ENCODE results near the gene CYB561.

CYB561 gene

DNA sequence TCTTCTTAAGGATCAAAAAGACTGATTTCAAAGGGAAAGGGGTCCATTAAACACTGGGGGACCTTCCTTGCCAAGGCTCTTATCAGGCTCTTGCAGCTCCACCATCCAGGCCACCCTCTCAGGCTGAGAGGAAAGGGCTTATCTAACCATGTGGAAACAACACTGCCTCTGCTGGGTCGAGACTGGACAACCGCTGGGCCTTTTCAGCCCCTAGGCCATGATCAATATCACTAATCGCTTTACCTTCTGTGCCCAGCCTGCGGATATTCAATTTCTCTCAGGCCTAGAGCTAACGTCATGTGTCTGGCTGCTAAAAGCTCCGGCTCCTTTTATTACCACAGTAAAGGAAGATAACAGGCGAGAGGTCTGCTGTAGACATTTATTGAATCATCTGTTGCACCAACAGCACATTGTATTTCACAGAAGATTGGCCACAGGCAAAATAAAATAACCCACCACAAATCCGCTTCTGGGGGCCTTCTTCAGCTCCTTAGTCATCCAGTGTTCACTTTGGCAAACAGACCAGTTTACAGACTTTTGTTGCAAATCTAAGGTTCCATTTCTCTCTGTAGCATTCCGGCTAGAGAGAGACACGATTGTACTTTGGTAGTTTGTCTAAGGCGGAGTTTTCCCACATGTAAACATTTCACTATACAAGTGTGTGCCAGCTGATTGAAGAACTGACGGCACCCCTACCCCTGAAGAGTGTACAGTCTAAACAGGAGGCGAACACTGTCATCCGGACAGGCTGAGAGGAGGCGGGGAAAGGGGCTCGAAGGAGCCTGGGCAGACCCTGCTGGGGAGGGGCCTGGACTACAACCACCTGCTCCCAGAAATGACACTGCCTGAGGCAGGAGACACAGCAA, 13.9 kb downstream of the CYB561 start:
- Histone ChIP-seq H3K36me3 (ENCODE audit: insufficient read depth, low read length) (no peaks in the 10 kb centered on the region), H3K79me2 (ENCODE audit: control insufficient read depth, insufficient read depth, low read length, unreplicated experiment) (peaks cover 11% of the 10 kb centered on the region), H3K27me3 (ENCODE audit: insufficient read depth, low read length) (no peaks in the 10 kb centered on the region), H3K4me3 (ENCODE audit: low read depth, low read length) (peak overlapping the region; percentile 16; the same call in 1 of the 2 replicates), H2AFZ (ENCODE audit: low read length, unreplicated experiment) (no peak overlapping the region), H3K4me1 (ENCODE audit: control insufficient read depth, insufficient read depth, low read length, unreplicated experiment) (peaks cover 46% of the 10 kb centered on the region), H3K27ac (ENCODE audit: low read depth, low read length) (peak overlapping the region; percentile 89)

DNA sequence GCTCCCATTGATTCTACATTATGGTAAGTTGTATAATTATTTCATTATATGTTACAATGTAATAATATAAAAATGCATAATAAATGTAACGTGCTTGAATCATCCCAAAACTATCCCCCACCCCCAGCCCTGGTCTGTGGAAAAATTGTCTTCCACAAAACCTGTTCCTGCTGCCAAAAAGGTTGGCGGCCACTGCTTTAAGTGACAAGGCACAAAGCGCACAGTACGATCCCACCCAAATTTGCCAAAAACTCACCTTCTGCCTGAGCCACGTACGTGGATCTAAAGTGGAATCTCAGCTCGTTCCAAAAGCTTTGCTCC, 14.5 kb downstream of the CYB561 start:
- Histone ChIP-seq H3K36me3 (ENCODE audit: insufficient read depth, low read length) (no peaks in the 10 kb centered on the region), H3K4me3 (ENCODE audit: low read depth, low read length) (no peak overlapping the region), H3K79me2 (ENCODE audit: control insufficient read depth, insufficient read depth, low read length, unreplicated experiment) (peaks cover 11% of the 10 kb centered on the region), H2AFZ (ENCODE audit: low read length, unreplicated experiment) (no peak overlapping the region), H3K4me1 (ENCODE audit: control insufficient read depth, insufficient read depth, low read length, unreplicated experiment) (peaks cover 46% of the 10 kb centered on the region), H3K27ac (ENCODE audit: low read depth, low read length) (peak overlapping the region; percentile 89), H3K27me3 (ENCODE audit: insufficient read depth, low read length) (no peaks in the 10 kb centered on the region)

DNA sequence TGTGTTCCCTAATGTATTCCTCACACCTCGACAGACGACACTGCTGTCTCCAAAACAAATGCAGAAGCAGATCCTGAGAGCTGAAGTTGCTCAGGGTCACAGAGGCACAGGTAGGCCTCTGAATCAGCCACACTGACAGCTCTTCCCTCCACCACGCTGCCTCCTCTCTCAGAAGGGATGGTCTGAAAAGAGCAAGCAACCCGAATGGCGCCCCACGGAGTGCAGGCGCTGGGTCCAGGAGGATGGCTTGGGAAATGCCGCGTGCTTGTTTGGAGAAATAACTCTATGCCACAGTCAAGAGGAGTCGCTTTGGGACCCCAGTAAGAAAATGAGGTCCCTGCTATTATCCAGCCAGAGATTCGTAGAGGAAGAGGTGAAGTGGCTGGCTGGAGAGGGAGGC, 15.9 kb downstream of the CYB561 start:
- Histone ChIP-seq H2AFZ (ENCODE audit: low read length, unreplicated experiment) (no peak overlapping the region), H3K4me3 (ENCODE audit: low read depth, low read length) (no peak overlapping the region), H3K4me1 (ENCODE audit: control insufficient read depth, insufficient read depth, low read length, unreplicated experiment) (peaks cover 33% of the 10 kb centered on the region), H3K79me2 (ENCODE audit: control insufficient read depth, insufficient read depth, low read length, unreplicated experiment) (peaks cover 11% of the 10 kb centered on the region), H3K36me3 (ENCODE audit: insufficient read depth, low read length) (no peaks in the 10 kb centered on the region), H3K27me3 (ENCODE audit: insufficient read depth, low read length) (no peaks in the 10 kb centered on the region), H3K27ac (ENCODE audit: low read depth, low read length) (no peak overlapping the region)

DNA sequence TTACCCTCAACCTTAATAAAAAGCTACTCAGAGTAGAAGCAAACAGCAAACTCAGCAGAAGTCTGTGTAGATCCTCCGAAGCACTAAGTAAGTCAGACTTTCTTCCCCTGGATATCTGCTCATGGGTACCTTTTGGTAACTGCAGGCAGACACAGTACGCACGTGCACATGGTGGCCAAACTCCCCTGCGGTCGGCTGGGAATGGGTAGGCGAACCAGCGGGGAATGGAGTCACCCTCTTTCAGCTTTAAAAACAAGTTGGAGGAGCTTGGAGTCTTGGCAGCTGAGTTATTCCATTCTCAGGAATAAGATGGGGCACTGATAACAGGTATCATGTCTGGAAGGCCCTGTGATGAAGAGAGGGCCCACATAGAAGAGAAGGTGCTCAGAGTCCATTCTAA, 16.3 kb downstream of the CYB561 start:
- Histone ChIP-seq H3K36me3 (ENCODE audit: insufficient read depth, low read length) (no peaks in the 10 kb centered on the region), H3K79me2 (ENCODE audit: control insufficient read depth, insufficient read depth, low read length, unreplicated experiment) (peaks cover 10% of the 10 kb centered on the region), H3K4me3 (ENCODE audit: low read depth, low read length) (no peak overlapping the region), H3K4me1 (ENCODE audit: control insufficient read depth, insufficient read depth, low read length, unreplicated experiment) (peaks cover 33% of the 10 kb centered on the region), H3K27ac (ENCODE audit: low read depth, low read length) (no peak overlapping the region), H3K27me3 (ENCODE audit: insufficient read depth, low read length) (no peaks in the 10 kb centered on the region), H2AFZ (ENCODE audit: low read length, unreplicated experiment) (no peak overlapping the region)

DNA sequence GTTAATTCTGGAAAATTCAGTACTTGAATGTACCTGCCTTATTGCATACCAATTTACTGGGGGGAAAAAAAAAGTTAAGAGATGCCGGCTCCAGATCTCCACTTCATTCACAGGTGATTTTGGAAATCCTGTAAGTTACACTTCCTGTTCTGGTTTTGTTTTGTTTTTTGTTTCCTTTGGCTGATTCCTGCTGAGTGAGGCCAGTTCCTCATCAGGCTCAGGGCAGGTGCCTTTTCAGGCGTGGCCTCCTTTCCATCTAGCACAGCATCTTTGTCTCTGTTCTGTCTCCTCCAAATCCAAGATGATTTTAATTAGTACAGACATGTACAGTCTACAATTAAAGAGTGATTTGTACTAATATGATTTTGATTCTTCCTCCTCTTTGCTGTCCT, 19.2 kb downstream of the CYB561 start:
- Histone ChIP-seq H3K4me3 (ENCODE audit: low read depth, low read length) (no peak overlapping the region), H3K27me3 (ENCODE audit: insufficient read depth, low read length) (no peaks in the 10 kb centered on the region), H2AFZ (ENCODE audit: low read length, unreplicated experiment) (no peak overlapping the region), H3K27ac (ENCODE audit: low read depth, low read length) (no peak overlapping the region), H3K4me1 (ENCODE audit: control insufficient read depth, insufficient read depth, low read length, unreplicated experiment) (peaks cover 7% of the 10 kb centered on the region), H3K36me3 (ENCODE audit: insufficient read depth, low read length) (peaks cover 5% of the 10 kb centered on the region; the same call in 1 of the 2 replicates), H3K79me2 (ENCODE audit: control insufficient read depth, insufficient read depth, low read length, unreplicated experiment) (peaks cover 2% of the 10 kb centered on the region)

DNA sequence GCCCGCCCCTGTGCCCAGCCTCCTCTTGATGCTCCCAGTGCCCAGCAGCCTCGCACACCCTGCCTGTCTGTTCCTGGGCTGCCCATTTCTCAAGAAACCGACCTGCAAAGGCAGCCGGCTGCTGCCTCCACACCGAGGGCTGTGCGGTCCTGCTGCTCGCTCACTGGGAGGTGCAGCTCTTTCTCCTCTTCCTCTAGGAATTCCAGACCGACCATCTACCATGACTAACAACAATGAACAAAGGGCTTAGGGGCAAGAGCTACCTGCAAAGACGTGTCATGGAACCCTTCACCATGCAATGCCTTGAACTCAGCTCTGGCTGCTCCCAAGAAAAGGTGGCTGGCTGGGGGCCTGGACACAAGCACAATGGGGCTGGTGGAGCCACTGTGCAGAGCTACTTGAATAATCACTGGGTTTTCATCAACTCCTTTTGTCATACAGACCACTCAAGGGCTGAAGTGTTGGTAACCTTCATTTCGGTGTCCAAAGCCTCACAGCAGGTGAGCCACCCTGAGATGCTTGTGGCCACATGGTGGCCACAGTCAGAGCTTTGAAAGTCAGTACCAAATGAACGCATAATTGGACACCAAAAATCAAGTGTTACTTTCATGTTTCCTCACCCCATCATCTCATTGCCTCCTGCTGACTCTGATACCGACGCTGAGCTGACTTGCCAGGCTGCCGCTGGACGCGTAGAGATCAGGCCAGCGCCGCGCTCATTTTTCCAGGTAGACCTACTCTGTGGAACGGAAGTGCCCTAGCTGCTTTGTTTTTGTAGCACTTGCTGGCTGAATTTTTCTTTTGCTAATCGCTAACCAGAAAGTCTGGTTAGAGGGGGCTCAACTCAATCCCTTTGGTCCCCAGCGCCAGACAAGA, 19.8 kb downstream of the CYB561 start:
- H3K4me1 ChIP-seq (ENCODE audit: control insufficient read depth, insufficient read depth, low read length, unreplicated experiment) = peaks cover 4% of the 10 kb centered on the region
- H3K27me3 ChIP-seq (ENCODE audit: insufficient read depth, low read length) = no peaks in the 10 kb centered on the region
- no peak overlapping the region for H3K4me3 ChIP-seq (ENCODE audit: low read depth, low read length)
- H3K27ac ChIP-seq (ENCODE audit: low read depth, low read length) = no peak overlapping the region
- no peaks in the 10 kb centered on the region for H3K79me2 ChIP-seq (ENCODE audit: control insufficient read depth, insufficient read depth, low read length, unreplicated experiment)
- no peak overlapping the region for H2AFZ ChIP-seq (ENCODE audit: low read length, unreplicated experiment)
- peaks cover 7% of the 10 kb centered on the region; the same call in 1 of the 2 replicates for H3K36me3 ChIP-seq (ENCODE audit: insufficient read depth, low read length)

DNA sequence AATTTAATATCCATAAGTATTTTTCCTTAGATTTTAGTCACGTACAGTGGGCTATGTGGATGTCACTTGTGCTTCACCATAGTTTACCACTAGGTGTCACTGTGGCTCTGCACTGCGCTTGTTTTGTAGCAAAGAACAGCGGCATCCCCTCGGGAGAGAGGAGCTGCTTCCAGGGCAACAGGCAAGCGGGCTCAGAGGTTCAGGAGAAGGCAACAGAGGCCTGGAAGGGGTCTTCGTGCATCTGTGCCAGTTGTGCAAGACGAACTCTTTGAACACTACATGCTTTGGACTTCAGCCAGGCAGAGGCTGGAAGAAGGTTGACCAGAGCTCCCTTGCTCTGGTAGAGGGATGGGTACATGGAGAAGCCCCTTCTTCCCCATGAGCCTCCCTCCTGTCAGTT, 20.6 kb downstream of the CYB561 start:
- H3K4me3 ChIP-seq (ENCODE audit: low read depth, low read length) = no peak overlapping the region
- no peak overlapping the region for H3K27ac ChIP-seq (ENCODE audit: low read depth, low read length)
- no peak overlapping the region for H2AFZ ChIP-seq (ENCODE audit: low read length, unreplicated experiment)
- H3K27me3 ChIP-seq (ENCODE audit: insufficient read depth, low read length) = no peaks in the 10 kb centered on the region
- H3K4me1 ChIP-seq (ENCODE audit: control insufficient read depth, insufficient read depth, low read length, unreplicated experiment) = peaks cover 4% of the 10 kb centered on the region
- H3K36me3 ChIP-seq (ENCODE audit: insufficient read depth, low read length) = peaks cover 7% of the 10 kb centered on the region; the same call in 1 of the 2 replicates
- H3K79me2 ChIP-seq (ENCODE audit: control insufficient read depth, insufficient read depth, low read length, unreplicated experiment) = no peaks in the 10 kb centered on the region

DNA sequence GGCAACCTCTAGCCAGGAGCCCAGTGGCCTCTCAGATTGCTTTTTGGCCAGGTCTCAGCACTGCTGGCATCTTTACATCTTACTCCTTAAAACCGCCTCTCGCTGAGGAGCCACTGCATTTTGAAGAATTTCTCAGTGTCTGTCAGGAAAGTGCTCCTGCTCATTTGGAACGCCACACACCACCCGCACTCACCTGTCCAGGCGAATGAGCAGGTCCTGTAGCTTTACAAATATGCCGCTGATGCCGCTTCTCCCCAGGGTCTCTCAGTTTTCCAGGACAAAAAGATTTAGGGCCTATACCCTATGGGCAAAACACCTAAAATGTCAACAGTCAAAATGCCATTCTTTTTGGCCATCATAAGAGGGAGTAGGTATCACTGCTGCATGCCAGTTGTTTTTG, 22.1 kb downstream of the CYB561 start:
- peaks cover 7% of the 10 kb centered on the region; the same call in 1 of the 2 replicates for H3K36me3 ChIP-seq (ENCODE audit: insufficient read depth, low read length)
- no peak overlapping the region for H3K4me3 ChIP-seq (ENCODE audit: low read depth, low read length)
- no peak overlapping the region for H3K27ac ChIP-seq (ENCODE audit: low read depth, low read length)
- no peaks in the 10 kb centered on the region for H3K79me2 ChIP-seq (ENCODE audit: control insufficient read depth, insufficient read depth, low read length, unreplicated experiment)
- no peaks in the 10 kb centered on the region for H3K27me3 ChIP-seq (ENCODE audit: insufficient read depth, low read length)
- no peak overlapping the region for H2AFZ ChIP-seq (ENCODE audit: low read length, unreplicated experiment)
- H3K4me1 ChIP-seq (ENCODE audit: control insufficient read depth, insufficient read depth, low read length, unreplicated experiment) = peaks cover 4% of the 10 kb centered on the region

DNA sequence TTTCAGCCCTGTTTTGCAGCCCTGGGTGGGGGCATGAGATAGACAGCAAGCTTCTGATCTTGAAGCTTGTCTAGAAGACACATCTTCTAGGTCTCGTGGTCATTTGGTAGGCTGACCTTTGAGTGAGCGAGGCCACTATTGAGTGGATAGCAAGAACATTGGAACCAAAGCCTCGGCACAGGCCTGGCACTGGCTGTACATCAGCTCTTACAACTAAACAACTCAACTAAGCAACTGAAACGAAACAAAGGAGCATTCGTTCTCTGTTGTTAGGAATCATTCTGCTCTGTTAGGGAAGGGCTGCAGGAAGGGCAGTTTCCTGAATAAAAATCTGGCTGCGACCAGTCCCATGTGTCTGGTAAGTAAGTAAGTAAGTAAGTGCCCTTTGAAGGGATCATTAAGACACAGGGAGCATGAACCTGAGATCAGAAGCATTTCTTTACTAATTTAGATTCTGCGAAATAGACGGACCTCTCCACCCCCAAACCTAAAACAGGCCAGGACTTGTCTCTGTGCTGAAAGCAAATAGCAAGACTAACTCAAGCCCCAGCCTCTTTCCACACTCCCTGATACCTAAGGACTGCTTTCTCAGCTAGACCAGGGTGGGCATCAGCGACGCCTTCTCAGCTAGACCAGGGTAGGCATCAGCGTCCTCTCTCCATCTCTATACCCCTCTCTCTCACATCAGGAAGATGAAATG, 22.7 kb downstream of the CYB561 start:
- Histone ChIP-seq H3K27ac (ENCODE audit: low read depth, low read length) (no peak overlapping the region), H3K36me3 (ENCODE audit: insufficient read depth, low read length) (peaks cover 7% of the 10 kb centered on the region; the same call in 1 of the 2 replicates), H2AFZ (ENCODE audit: low read length, unreplicated experiment) (no peak overlapping the region), H3K27me3 (ENCODE audit: insufficient read depth, low read length) (no peaks in the 10 kb centered on the region), H3K4me1 (ENCODE audit: control insufficient read depth, insufficient read depth, low read length, unreplicated experiment) (peaks cover 4% of the 10 kb centered on the region), H3K79me2 (ENCODE audit: control insufficient read depth, insufficient read depth, low read length, unreplicated experiment) (no peaks in the 10 kb centered on the region), H3K4me3 (ENCODE audit: low read depth, low read length) (no peak overlapping the region)
